Caki2 (cell line): ENCODE measurements around the gene PSD. TPM values are rescaled to one million over a fixed set of nuclear protein-coding genes. Genes with fewer than 3 reads are reported as not detected.
"Not testable (repeated sequence)": the region's sequence is repeated elsewhere in the genome, so short reads cannot be mapped to it uniquely, and the experiment has no call there.

Experiments used
- DNase-seq: peaks from one replicate; pipeline ENCODE4 v3.0.0-alpha.2; 2015; ENCODE audit warnings: low read depth
- in situ Hi-C: cut with HindIII; loops from 2 replicates; pipeline ENCODE4 v1.10.0; 2016; ENCODE audit warnings: low sequenced_read_pairs, low pct_unique_long_range_greater_than_20kb, mixed read lengths
- total RNA-seq: library from RNA; depleted of rRNA; stranded (reverse); fragments of >200 nt; shearing (Covaris generic); gene quantifications from 2 replicates; pipeline ENCODE4 v1.2.3, GENCODE V29; 2014; ENCODE audit warnings: low replicate concordance; rRNA removed

The PSD gene
- total RNA-seq: 0.78 and 0.87 TPM in 2 replicates

GRCh38 chr10:102418622-102419268 is at the start of gene PSD:
TSS of gene PSD (minus strand) at chr10:102418785. CDS start at chr10:102417038, 1,747 bp downstream.
- no peak for DNase-seq
- in situ Hi-C loops: no loop called here

GRCh38 chr10:102467971-102468438 is 49.4 kb upstream of the PSD start:
- in situ Hi-C loops: no loop called here
- no peak for DNase-seq

GRCh38 chr10:102467318-102467717 is 48.7 kb upstream of the PSD start:
- DNase-seq: no peak
- in situ Hi-C loops: no loop called here

- in situ Hi-C loops: no loop called here
- DNase-seq: no peak
Observed at GRCh38 chr10:102465466-102465865, 46.9 kb upstream of the PSD start.

- in situ Hi-C loops: no loop called here
- DNase-seq: no peak
Observed at GRCh38 chr10:102463983-102464382, 45.4 kb upstream of the PSD start.

- DNase-seq: no peak
- in situ Hi-C loops: no loop called here
Observed at GRCh38 chr10:102462512-102463054, 44.0 kb upstream of the PSD start.

- peak; percentile 77 for DNase-seq
- in situ Hi-C loops: no loop called here
Observed at GRCh38 chr10:102461187-102462054, 42.8 kb upstream of the PSD start.

- in situ Hi-C loops: no loop called here
- no peak for DNase-seq
Observed at GRCh38 chr10:102460836-102461186, 42.2 kb upstream of the PSD start.

- no peak for DNase-seq
- in situ Hi-C loops: no loop called here
Observed at GRCh38 chr10:102458656-102459055, 40.1 kb upstream of the PSD start.

- in situ Hi-C loops: no loop called here
- DNase-seq: no peak
Observed at GRCh38 chr10:102457591-102458150, 39.1 kb upstream of the PSD start.

- in situ Hi-C loops: no loop called here
- peak; percentile 51 for DNase-seq
Observed at GRCh38 chr10:102455893-102456471, 37.4 kb upstream of the PSD start.

- DNase-seq, in situ Hi-C loops: not testable (repeated sequence)
Observed at GRCh38 chr10:102454662-102455487, 36.3 kb upstream of the PSD start.

- in situ Hi-C loops: no loop called here
- DNase-seq: peak; percentile 14
Observed at GRCh38 chr10:102453502-102453901, 34.9 kb upstream of the PSD start.

- in situ Hi-C loops: no loop called here
- peak; percentile 51 for DNase-seq
Observed at GRCh38 chr10:102452672-102453340, 34.2 kb upstream of the PSD start.

GRCh38 chr10:102451105-102451969 is 32.8 kb upstream of the PSD start, which contains the start of gene C10orf95:
TSS of gene C10orf95 (minus strand) at chr10:102451543. CDS start at chr10:102451093, 450 bp downstream.
- in situ Hi-C loops: no loop called here
- DNase-seq: no peak

GRCh38 chr10:102450374-102451104 is 32.0 kb upstream of the PSD start:
- DNase-seq: peak; percentile 89
- in situ Hi-C loops: no loop called here
